GM18909 (cell line): Measurements from ENCODE around the gene LRRN2.
"Not testable (repeated sequence)": the region's sequence is repeated elsewhere in the genome, so short reads cannot be mapped to it uniquely, and the experiment has no call there.

ENCODE experiments used
- ATAC-seq: cut with Tn5 transposase; IDR thresholded peaks from one replicate; pipeline ENCODE4 v1.9.1; 2021; ENCODE audit warnings: mild to moderate bottlenecking; ENCODE audit not compliant: unreplicated experiment, poor library complexity

Gene LRRN2

GRCh38 chr1:204694145-204694544 lies 8.6 kb upstream of the LRRN2 start:
- ATAC-seq: no peak

DNA sequence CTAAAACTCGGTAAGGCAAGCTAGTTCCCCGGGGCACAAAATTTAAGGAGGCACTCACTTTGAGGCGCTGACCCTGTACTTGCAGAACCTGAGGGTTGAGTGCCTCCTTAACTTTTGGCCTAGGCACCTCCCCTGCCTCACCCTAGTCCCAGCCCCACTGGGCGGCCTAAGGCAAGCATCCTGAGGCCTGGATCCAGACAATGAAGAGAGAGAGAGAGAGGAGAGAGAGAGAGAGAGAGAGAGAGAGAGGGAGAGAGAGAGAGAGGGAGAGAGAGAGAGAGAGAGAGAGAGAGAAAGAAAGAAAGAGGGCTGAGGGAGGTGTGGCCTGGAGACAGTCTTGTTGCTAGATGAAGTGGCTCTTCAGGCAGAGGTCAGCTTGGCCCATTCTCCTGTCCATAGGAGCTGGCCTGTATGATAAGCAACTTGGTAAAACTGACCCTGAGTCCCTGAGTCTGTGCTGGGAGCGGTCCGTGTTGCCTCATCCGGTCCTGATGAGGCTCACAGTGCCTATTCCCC lies 7.4 kb upstream of the LRRN2 start:
- ATAC-seq: no peak

GRCh38 chr1:204692325-204692840 lies 6.8 kb upstream of the LRRN2 start:
- no peak for ATAC-seq

DNA sequence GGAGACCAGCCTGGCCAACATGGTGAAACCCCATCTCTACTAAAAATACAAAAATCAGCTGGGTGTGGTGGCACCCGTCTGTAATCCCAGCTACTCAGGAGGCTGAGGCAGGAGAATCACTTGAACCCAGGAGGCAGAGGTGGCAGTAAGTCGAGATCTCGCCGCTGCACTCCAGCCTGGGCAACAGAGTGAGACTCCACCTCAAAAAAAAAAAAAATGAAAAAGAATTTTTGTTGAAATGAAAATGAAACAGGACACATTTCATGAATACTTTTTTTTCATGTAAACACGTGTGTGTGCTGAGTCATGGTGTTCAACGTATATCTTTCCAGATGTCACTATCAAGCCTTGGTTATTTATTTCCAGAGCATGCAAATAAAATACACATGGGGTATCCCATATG lies 5.8 kb upstream of the LRRN2 start:
- ATAC-seq: not testable (repeated sequence)

GRCh38 chr1:204688776-204689175 lies 3.2 kb upstream of the LRRN2 start:
- ATAC-seq: no peak

DNA sequence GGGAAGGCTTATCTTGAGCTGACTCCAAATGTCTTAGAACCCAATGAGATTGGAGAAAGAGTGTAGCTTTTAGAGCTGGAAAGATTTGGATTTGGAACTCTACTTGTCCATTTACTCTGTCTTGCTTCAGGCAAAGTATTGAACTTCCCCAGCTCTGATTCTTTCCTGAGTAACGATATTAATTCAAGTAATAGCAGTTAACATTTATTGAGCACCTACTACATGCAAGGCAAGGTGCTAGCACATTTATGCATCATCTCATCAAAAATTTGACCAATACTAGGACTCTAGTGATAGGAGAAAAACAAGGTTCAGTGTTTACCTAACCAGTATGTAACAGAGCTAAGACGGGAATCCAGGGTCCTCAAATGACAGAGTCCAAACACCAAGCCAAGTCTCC lies 2.5 kb upstream of the LRRN2 start:
- no peak for ATAC-seq

DNA sequence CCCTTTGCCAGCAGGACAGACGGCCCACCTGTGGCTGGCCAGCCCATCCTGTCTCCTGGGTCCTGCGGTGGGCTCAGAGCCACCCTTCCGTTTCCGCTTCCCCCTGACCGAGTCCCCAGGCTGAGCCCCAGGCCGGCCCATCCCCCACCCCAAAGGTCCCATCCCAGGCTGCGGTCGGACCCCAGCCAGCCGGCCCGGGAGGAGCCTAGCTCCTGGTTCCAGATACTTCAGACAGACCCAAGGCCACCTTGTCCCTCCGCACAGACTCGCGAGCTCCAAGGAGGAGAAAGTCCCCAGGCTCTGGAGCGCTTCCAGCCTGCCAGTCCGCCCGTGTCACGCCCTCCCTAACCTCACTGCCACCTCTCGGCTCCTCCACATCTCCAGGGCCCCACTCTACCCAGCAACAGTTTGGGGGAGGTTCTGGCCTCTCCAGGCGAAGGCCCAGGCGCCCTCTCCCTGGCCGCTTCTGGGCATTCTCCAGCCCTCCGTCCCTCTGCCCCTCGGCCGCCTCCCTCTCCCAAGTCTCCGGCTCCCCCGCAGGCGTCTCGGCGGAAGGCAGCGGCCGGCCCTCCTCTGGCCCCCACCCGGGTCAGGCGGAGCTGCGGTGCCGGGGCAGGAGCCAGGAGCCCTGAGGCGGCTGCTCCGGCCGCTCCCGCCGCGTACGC lies 835 bp downstream of the LRRN2 start:
- ATAC-seq: no peak

- no peak for ATAC-seq
Measured at GRCh38 chr1:204684206-204684570, 1.4 kb downstream of the LRRN2 start.

GRCh38 chr1:204683284-204684205 lies 2.0 kb downstream of the LRRN2 start:
- no peak for ATAC-seq

- no peak for ATAC-seq
Measured at GRCh38 chr1:204680461-204680860, 5.1 kb downstream of the LRRN2 start.

GRCh38 chr1:204680051-204680450 lies 5.5 kb downstream of the LRRN2 start:
- ATAC-seq: no peak

DNA sequence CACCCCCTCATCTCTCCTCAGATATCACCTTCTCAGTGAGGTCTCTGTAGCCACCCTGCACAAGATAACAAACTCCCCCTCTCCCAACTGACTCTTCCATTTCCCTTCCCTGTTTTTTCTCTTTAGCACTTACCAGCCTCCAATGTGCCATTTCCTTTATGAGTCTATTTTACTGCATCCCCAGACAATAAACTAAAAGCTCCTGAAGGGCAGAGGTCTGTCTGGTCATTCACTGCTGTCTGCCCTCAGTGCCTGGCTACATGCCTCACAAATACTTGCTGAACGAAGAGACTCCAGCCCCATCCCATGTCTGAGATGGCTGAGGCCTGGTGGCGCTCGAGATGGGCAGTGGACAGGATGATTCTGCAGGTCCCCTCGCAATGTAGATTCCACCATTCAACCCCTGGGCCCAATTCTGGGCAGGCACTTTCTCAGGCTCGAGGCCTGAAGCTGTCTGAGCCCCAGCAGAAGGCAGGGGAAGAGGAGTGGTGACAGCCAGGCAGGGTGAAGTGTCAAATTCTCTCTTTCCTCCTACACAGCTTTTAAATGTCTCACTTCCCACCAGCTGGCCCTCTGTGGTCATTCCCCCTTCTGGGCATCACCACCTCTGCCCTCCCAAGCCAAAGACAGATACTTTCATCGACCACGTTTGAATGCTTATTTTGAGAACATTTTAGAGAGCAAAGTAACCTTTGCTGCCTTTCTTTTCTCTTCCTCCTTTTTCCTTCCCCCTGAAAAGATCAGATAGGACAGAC lies 6.6 kb downstream of the LRRN2 start:
- no peak for ATAC-seq

DNA sequence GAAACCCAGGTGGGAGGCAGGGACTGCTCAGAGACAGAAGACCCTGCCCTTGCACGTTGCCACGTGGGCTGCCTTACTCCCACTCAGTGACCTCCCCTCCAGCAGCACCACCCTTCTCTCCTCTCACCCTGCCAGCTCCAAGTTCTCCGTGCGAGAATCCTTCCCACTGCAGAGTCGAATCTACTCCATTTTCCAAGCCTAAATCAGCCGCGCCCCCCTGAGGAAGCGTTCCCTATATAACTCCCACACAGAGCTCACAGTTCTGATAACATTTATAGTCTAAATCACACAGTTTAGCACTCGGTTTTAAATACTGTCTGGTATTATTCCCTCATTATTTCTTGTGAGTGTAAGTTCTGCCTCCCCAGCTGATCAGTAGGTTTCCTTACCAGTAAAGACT lies 7.7 kb downstream of the LRRN2 start:
- ATAC-seq: no peak

GRCh38 chr1:204676043-204676442 lies 9.5 kb downstream of the LRRN2 start:
- ATAC-seq: no peak

- ATAC-seq: no peak
Measured at GRCh38 chr1:204673909-204674649, 11.5 kb downstream of the LRRN2 start.

- no peak for ATAC-seq
Measured at GRCh38 chr1:204673209-204673608, 12.3 kb downstream of the LRRN2 start.

DNA sequence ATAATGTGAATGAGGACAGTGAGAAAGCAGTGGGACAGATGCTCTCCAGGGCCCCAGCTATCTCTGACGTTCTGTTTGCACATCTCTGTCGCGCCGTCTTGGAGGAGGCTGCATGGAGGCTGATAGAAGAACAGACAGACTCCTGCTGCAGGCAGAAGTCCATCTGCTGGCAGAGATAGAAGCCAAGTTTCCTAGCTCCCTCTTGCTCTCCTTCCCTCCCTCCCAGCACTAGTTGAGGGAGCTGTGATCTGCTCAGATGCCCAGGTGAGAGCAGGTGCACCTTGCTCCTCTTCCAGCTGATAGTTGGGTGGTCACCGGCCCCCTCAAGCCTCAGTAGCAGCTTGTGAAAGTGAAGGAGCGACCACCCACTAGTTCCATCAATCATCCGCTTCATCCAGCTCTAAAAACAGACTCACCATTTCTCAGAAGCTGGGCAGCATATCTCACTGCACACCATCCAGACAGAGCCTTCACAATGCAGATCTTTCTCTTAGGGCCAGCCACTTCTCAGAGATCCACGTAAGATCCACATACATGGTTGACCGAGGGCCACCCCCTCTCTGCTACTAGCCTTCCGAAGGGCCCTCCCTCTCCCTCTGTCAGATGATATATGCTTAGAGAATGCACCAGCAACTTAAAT lies 12.9 kb downstream of the LRRN2 start:
- no peak for ATAC-seq

GRCh38 chr1:204672069-204672468 lies 13.5 kb downstream of the LRRN2 start:
- no peak for ATAC-seq

- ATAC-seq: no peak
Measured at GRCh38 chr1:204670152-204670927, 15.2 kb downstream of the LRRN2 start.
